A549 (cell line): ENCODE data around the gene CANT1. TPM values are rescaled to one million over a fixed set of nuclear protein-coding genes. Genes with fewer than 3 reads are reported as not detected.

Experiments
- ATAC-seq, 2 experiments: fragments of 200-7000 bp in 1 of 2; fragments of >200 bp in 1 of 2; cut with Nextera tagmentation in 1 of 2; cut with Tn5 transposase in 1 of 2; 3 replicates each; pipeline versions ENCODE4 v1.8.0 to v1.9.1; 2018 to 2020; ENCODE audit warnings: mild to moderate bottlenecking in 1 of 2, moderate library complexity in 1 of 2
- CTCF ChIA-PET: fragments of 300-600 bp; sonication (Branson Sonifier 250); formaldehyde crosslinking; extraction: SDS; loops from one replicate; lab custom pipeline; 2021; ENCODE audit warnings: antibody characterized with exemption, inconsistent platforms; lab: Yijun Ruan, JAX
- POLR2A ChIA-PET: fragments of 350-600 bp; formaldehyde crosslinking; extraction: SDS; loops from one replicate; lab custom pipeline; 2021; ENCODE audit warnings: antibody characterized with exemption, inconsistent platforms; lab: Yijun Ruan, JAX
- DNase-seq, 2 experiments: peaks; one replicate each; pipeline versions ENCODE4 v3.0.0 to v3.0.0-alpha.2; 2011 to 2016; ENCODE audit warnings: low read depth in 1 of 2, low spot score in 1 of 2
- FAIRE-seq: peaks from 2 replicates; lab custom pipeline; 2011; peaks lifted over from hg19 to GRCh38; lab: Jason Lieb, UNC
- H3K27ac ChIP-seq, 2 experiments: fragments of >200 bp; sonication (Bioruptor Twin); formaldehyde crosslinking; 3 replicates each; pipeline ENCODE4 v1.5.1; 2016 to 2017
- H3K4me1 ChIP-seq: fragments of >200 bp; sonication (Bioruptor Twin); formaldehyde crosslinking; 3 replicates; pipeline ENCODE4 v1.6.1; 2016
- H3K4me2 ChIP-seq: fragments of >200 bp; sonication (Bioruptor Twin); formaldehyde crosslinking; 3 replicates; pipeline ENCODE4 v1.6.1; 2016
- H3K4me3 ChIP-seq: fragments of >200 bp; sonication (Bioruptor Twin); formaldehyde crosslinking; 3 replicates; pipeline ENCODE4 v1.5.1; 2016
- H3K9me3 ChIP-seq: fragments of >200 bp; sonication (Bioruptor Twin); formaldehyde crosslinking; 3 replicates; pipeline ENCODE4 v1.6.1; 2016
- BHLHE40 ChIP-seq: IDR thresholded peaks from 2 replicates; pipeline ENCODE4 v1.6.1; 2012; ENCODE audit warnings: low read depth, low read length, inconsistent platforms
- CHD2 ChIP-seq: fragments of 150-350 bp; IDR thresholded peaks from 2 replicates; pipeline ENCODE4 v1.6.1; 2014; ENCODE audit warnings: low read length; ENCODE audit not compliant: partially characterized antibody
- CTCF ChIP-seq: fragments of >200 bp; sonication (Bioruptor Twin); formaldehyde crosslinking; IDR thresholded peaks from 3 replicates; pipeline ENCODE4 v1.5.1; 2016
- E2F6 ChIP-seq: IDR thresholded peaks from 2 replicates; pipeline ENCODE4 v1.6.1; 2012; ENCODE audit warnings: low read depth, borderline replicate concordance
- ELK1 ChIP-seq: fragments of 150-350 bp; IDR thresholded peaks from 2 replicates; pipeline ENCODE4 v1.6.1; 2014; ENCODE audit warnings: low read depth, mild to moderate bottlenecking, low read length
- ESRRA ChIP-seq: fragments of 150-350 bp; IDR thresholded peaks from 2 replicates; pipeline ENCODE4 v1.6.1; 2014; ENCODE audit warnings: mild to moderate bottlenecking, low read length, borderline replicate concordance
- FOSB ChIP-seq: fragments of 250-450 bp; sonication (Bioruptor Pico); IDR thresholded peaks from 2 replicates; pipeline ENCODE4 v1.5.0; 2020; ENCODE audit warnings: mild to moderate bottlenecking, moderate library complexity
- GATA3 ChIP-seq: IDR thresholded peaks from 2 replicates; pipeline ENCODE4 v1.6.1; 2012; ENCODE audit warnings: borderline replicate concordance
- HOXA7 ChIP-seq: fragments of 250-450 bp; sonication (Bioruptor Pico); IDR thresholded peaks from 2 replicates; pipeline ENCODE4 v1.5.0; 2020; ENCODE audit warnings: mild to moderate bottlenecking, moderate library complexity
- JUN ChIP-seq, 2 experiments: fragments of >200 bp; sonication (Bioruptor Twin); formaldehyde crosslinking; IDR thresholded peaks; 2 replicates in 1 of 2; 3 replicates in 1 of 2; pipeline ENCODE4 v1.6.1; 2016 to 2017
- JUNB ChIP-seq: fragments of >200 bp; sonication (Bioruptor Twin); formaldehyde crosslinking; IDR thresholded peaks from 2 replicates; pipeline ENCODE4 v1.6.1; 2016
- MAFK ChIP-seq: fragments of 450-650 bp; IDR thresholded peaks from 2 replicates; pipeline ENCODE4 v1.6.1; 2014; ENCODE audit not compliant: partially characterized antibody
- MYC ChIP-seq: IDR thresholded peaks from 2 replicates; pipeline ENCODE4 v1.6.1; 2012; ENCODE audit warnings: mild to moderate bottlenecking, inconsistent platforms, low read length, improper control_type of control experiment, borderline replicate concordance
- POLR2A ChIP-seq: IDR thresholded peaks from 2 replicates; pipeline ENCODE4 v1.6.1; 2012; ENCODE audit warnings: mild to moderate bottlenecking, low read length
- RFX5 ChIP-seq: fragments of 450-650 bp; IDR thresholded peaks from 2 replicates; pipeline ENCODE4 v1.7.1; 2014; ENCODE audit warnings: antibody characterized with exemption, mild to moderate bottlenecking, moderate library complexity
- RNF2 ChIP-seq: fragments of 200-600 bp; sonication (generic); IDR thresholded peaks from 2 replicates; pipeline ENCODE4 v1.6.1; 2016; ENCODE audit warnings: low read depth, mild to moderate bottlenecking, antibody characterized with exemption, moderate library complexity, borderline replicate concordance
- SREBF2 ChIP-seq: fragments of 450-650 bp; IDR thresholded peaks from 2 replicates; pipeline ENCODE4 v1.6.1; 2014; ENCODE audit warnings: mild to moderate bottlenecking, moderate library complexity
- TFCP2L1 ChIP-seq: fragments of 250-450 bp; sonication (Bioruptor Pico); IDR thresholded peaks from 2 replicates; pipeline ENCODE4 v1.5.0; 2021; ENCODE audit warnings: mild to moderate bottlenecking
- ZFP36 ChIP-seq: fragments of 450-650 bp; IDR thresholded peaks from 2 replicates; pipeline ENCODE4 v1.6.1; 2014; ENCODE audit warnings: borderline replicate concordance; ENCODE audit not compliant: partially characterized antibody
- ZSCAN20 ChIP-seq: fragments of 250-450 bp; sonication (Bioruptor Pico); IDR thresholded peaks from 2 replicates; pipeline ENCODE4 v1.8.0; 2022; ENCODE audit warnings: mild to moderate bottlenecking, moderate library complexity
- WGBS: methylation state at CpG from one replicate; pipeline ENCODE4 v1.1.6; 2017; ENCODE audit errors: missing lambda C conversion rate; 5-methylcytosine and 5-hydroxymethylcytosine counted together
- polyA plus RNA-seq, 4 experiments: library from polyadenylated mRNA; depleted of rRNA in 3 of 4; stranded (reverse); fragments of >200 nt; fragmentation: RNase III in 1 of 4; extraction: RNeasy Plus Mini Kit Qiagen cat#74134 plus additional on column Dnase treatment in 1 of 4; gene quantifications; 2 replicates in 3 of 4; 3 replicates in 1 of 4; pipeline ENCODE4 v1.2.3, GENCODE V29; 2011 to 2017
- TF ChIP-seq, protein P1 (sequence below): IDR thresholded peaks from 2 replicates; pipeline ENCODE4 v1.6.1; 2012

Gene CANT1
- polyA plus RNA-seq, 2 of the 4 experiments (the other 2 are of a cell fraction), result 65.5 to 67.6 TPM

- TF ChIP-seq POLR2A (no peak), ZSCAN20 (CRISPR knock-in tag) (no peak), RFX5 (no peak), MYC (no peak)
Observed at GRCh38 chr17:78969865-78970264, 39.7 kb downstream of the CANT1 start (continued).

- no peak for ATAC-seq
- Histone ChIP-seq H3K4me1 (peaks cover 9% of the 10 kb centered on the region; the same call in 2 of the 3 replicates), H3K4me2 (no peak overlapping the region), H3K4me3 (no peak overlapping the region), H3K27ac (no peak overlapping the region), H3K9me3 (no peaks in the 10 kb centered on the region)
- no peak for TF ChIP-seq FOSB (CRISPR knock-in tag)
- no peak for TF ChIP-seq RFX5
- TF ChIP-seq E2F6, result no peak
- no peak for DNase-seq
- 81% methylated on average over 21 of the region's 21 CpGs for WGBS
- ChIA-PET CTCF (interaction anchor here (0.6 to 12.6 kb wide), 9 partner anchors 8 to 469 kb away, joined by 3 to 321 read pairs (median 3); no protein-coding TSS in a partner anchor), POLR2A (no interaction called here)
- FAIRE-seq, result no peak
Observed at GRCh38 chr17:78967782-78968362, 41.7 kb downstream of the CANT1 start.

DNA sequence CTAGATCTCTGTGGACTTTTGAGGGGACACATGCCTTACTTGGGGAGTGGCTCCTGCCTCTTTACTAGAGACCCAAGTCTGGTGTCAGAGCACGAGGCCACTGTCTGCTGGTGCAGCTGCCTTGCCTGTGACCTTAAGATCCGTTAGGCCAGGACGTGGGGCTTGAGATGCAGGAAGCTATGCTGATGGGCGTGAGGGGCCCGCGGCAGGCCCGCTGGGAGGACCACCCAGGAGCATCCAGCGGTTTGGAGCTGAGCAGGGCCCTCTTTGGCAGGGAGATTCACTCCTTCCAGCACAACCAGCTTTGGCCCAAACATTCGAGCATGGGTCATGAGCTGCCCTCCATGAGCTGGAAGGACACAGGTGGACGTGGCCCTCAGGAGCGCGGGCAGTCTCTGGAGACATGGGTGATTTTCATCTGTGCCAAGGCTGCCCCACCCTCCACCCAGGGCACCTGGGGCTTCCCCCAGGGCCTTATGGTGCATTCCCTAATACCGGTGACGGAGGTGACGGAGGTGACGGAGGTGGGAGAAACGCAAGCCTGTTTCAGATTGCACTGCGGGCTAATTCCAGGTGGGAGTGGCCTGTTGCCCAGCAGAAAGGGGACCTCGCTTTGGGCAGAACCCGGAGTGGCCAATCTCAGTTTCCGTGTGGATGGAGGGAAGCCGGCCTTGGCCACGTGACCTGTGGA, 42.5 kb downstream of the CANT1 start:
- 90% methylated on average over 22 of the region's 23 CpGs for WGBS
- TF ChIP-seq MAFK (no peak), RNF2 (no peak), ELK1 (no peak), JUN (IDR thresholded peaks at IDR 0.05) (no peak), BHLHE40 (no peak), CHD2 (no peak), ESRRA (no peak), ZSCAN20 (CRISPR knock-in tag) (no peak), TFCP2L1 (CRISPR knock-in tag) (no peak), HOXA7 (CRISPR knock-in tag) (no peak), ZFP36 (no peak), JUNB (no peak), CTCF (no peak), SREBF2 (no peak), GATA3 (no peak)
- TF ChIP-seq, protein P1, sequence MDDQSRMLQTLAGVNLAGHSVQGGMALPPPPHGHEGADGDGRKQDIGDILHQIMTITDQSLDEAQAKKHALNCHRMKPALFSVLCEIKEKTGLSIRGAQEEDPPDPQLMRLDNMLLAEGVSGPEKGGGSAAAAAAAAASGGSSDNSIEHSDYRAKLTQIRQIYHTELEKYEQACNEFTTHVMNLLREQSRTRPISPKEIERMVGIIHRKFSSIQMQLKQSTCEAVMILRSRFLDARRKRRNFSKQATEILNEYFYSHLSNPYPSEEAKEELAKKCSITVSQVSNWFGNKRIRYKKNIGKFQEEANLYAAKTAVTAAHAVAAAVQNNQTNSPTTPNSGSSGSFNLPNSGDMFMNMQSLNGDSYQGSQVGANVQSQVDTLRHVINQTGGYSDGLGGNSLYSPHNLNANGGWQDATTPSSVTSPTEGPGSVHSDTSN, result no peak
- TF ChIP-seq, all 56 proteins: peak for 0
- Histone ChIP-seq H3K27ac (no peak overlapping the region), H3K4me2 (no peak overlapping the region), H3K9me3 (no peaks in the 10 kb centered on the region), H3K4me3 (no peak overlapping the region), H3K4me1 (peaks cover 16% of the 10 kb centered on the region)
- no peak for FAIRE-seq
- no peak for ATAC-seq
- CTCF ChIA-PET, result interaction anchor here (0.7 to 12.6 kb wide), 14 partner anchors 9 to 468 kb away, joined by 3 to 321 read pairs (median 3); no protein-coding TSS in a partner anchor
- POLR2A ChIA-PET, result no interaction called here
- no peak for DNase-seq
